ENCODE data around the gene ZXDA. TPM values are rescaled to one million over a fixed set of nuclear protein-coding genes. Genes with fewer than 3 reads are reported as not detected.

Gene ZXDA
- total RNA-seq, 1 experiment from 2014 or later = 4.9 TPM

DNA sequence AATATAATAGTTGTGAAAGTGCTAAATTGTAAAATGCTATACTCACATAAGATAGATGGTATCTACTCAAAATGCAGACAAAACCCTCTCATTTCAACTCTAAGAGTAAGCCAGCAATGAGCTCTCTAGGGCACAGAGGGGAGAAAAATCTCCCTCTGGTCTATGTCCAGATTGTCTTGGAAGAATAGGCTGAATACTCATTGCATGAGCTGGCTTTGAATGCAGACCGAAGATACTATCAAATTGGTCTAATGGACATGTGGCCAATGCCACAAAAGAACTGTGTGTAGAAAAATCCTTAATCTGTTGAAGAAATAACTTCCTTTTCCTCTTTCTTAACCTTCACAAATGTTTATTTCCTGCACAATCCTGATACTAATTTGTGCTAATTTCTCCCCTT lies 3.5 kb downstream of the ZXDA start:
- TF ChIP-seq, protein P1, sequence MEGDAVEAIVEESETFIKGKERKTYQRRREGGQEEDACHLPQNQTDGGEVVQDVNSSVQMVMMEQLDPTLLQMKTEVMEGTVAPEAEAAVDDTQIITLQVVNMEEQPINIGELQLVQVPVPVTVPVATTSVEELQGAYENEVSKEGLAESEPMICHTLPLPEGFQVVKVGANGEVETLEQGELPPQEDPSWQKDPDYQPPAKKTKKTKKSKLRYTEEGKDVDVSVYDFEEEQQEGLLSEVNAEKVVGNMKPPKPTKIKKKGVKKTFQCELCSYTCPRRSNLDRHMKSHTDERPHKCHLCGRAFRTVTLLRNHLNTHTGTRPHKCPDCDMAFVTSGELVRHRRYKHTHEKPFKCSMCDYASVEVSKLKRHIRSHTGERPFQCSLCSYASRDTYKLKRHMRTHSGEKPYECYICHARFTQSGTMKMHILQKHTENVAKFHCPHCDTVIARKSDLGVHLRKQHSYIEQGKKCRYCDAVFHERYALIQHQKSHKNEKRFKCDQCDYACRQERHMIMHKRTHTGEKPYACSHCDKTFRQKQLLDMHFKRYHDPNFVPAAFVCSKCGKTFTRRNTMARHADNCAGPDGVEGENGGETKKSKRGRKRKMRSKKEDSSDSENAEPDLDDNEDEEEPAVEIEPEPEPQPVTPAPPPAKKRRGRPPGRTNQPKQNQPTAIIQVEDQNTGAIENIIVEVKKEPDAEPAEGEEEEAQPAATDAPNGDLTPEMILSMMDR (IDR thresholded peaks at IDR 0.05; ENCODE audit: unreplicated experiment) = no peak
- intact Hi-C loops (cut with micrococcal nuclease) = no loop called here
- Mint-ChIP-seq H3K36me3 (ENCODE audit: insufficient read depth, unreplicated experiment) (no peaks in the 10 kb centered on the region), H3K4me3 (ENCODE audit: unreplicated experiment) (peak overlapping the region; percentile 17), H3K4me1 (ENCODE audit: insufficient read depth, unreplicated experiment) (peaks cover 11% of the 10 kb centered on the region), H3K9me3 (ENCODE audit: unreplicated experiment) (no peaks in the 10 kb centered on the region), H3K27me3 (ENCODE audit: insufficient read depth, unreplicated experiment) (peaks cover 30% of the 10 kb centered on the region), H3K27ac (ENCODE audit: low read depth, unreplicated experiment) (peak overlapping the region; percentile 7)
- ChIA-PET POLR2A (no interaction called here), CTCF (interaction anchor here (0.7 to 1.1 kb wide), 2 partner anchors 12 to 87 kb away, joined by 3 to 7 read pairs; no protein-coding TSS in a partner anchor)
- no TSS peak for BruUV-seq (replicated peaks)
- DNase-seq (ENCODE audit: unreplicated experiment) = peak; percentile 5

DNA sequence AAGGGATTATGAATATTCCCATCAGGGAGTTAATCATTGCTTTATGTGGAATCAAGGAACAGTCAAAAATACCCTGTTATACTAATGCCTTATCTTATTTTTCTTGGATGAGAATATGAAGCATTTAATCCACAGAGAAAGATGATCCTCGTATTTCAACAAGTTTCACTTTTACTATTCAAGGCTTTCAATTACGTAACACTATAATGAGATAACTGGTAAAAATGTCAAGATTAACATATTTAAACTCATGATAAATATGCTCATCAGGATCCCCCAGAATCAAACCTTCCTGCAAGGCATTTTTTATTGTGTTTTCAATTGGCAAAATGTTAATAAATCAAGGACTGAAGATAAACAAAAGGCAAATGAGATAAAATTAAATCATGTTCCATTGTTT lies 5.1 kb downstream of the ZXDA start:
- Mint-ChIP-seq H3K27ac (ENCODE audit: low read depth, unreplicated experiment) (no peak overlapping the region), H3K36me3 (ENCODE audit: insufficient read depth, unreplicated experiment) (no peaks in the 10 kb centered on the region), H3K9me3 (ENCODE audit: unreplicated experiment) (no peaks in the 10 kb centered on the region), H3K4me3 (ENCODE audit: unreplicated experiment) (no peak overlapping the region), H3K27me3 (ENCODE audit: insufficient read depth, unreplicated experiment) (peaks cover 22% of the 10 kb centered on the region), H3K4me1 (ENCODE audit: insufficient read depth, unreplicated experiment) (peaks cover 11% of the 10 kb centered on the region)
- BruUV-seq (replicated peaks) = no TSS peak
- TF ChIP-seq, protein P1 (IDR thresholded peaks at IDR 0.05; ENCODE audit: unreplicated experiment) = no peak
- intact Hi-C loops (cut with micrococcal nuclease) = no loop called here
- CTCF ChIA-PET = interaction anchor here (1.2 kb wide), 1 partner anchor 20 kb away, joined by 4 read pairs; no protein-coding TSS in a partner anchor
- POLR2A ChIA-PET = no interaction called here
- no peak for DNase-seq (ENCODE audit: unreplicated experiment)

DNA sequence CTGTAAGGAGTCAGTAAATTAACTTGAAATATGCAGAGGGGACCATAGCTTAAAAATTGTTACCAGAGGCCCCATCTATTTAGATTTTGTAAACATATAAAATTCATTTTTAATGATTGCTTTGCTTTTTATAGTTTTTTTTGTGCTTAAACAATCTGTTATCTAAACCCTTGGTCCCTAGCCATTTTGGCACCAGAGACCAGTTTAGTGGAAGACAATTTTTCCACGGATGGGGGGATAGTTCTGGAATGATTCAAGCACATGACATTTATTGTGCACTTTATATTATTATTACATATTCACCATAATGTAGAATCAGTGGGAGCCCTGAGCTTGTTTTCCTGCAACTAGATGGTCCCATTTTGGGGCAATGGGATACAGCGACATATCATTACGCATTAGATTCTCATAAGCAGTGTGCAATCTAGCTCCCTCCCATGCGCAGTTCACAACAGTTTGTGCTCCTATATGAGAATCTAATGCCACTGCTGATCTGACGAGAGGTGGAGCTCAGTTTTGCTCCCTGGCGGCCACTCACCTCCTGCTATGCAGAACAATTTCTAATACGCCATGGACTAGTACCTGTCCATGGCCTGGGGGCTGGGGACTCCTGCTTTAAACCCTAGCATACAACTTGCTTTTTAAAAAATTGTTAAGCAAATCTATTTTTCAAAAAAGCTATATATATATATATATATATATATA lies 5.9 kb downstream of the ZXDA start:
- DNase-seq (ENCODE audit: unreplicated experiment) = no peak
- ChIA-PET POLR2A (no interaction called here), CTCF (interaction anchor here (0.6 to 1.2 kb wide), 2 partner anchors 19 to 1140 kb away, joined by 3 to 4 read pairs; no protein-coding TSS in a partner anchor)
- no peaks in the 10 kb centered on the region for H3K9me3 Mint-ChIP-seq (ENCODE audit: unreplicated experiment)
- peaks cover 11% of the 10 kb centered on the region for H3K4me1 Mint-ChIP-seq (ENCODE audit: insufficient read depth, unreplicated experiment)
- H3K27ac Mint-ChIP-seq (ENCODE audit: low read depth, unreplicated experiment) = no peak overlapping the region
- no TSS peak for BruUV-seq (replicated peaks)
- no peak overlapping the region for H3K4me3 Mint-ChIP-seq (ENCODE audit: unreplicated experiment)
- H3K27me3 Mint-ChIP-seq (ENCODE audit: insufficient read depth, unreplicated experiment) = peaks cover 22% of the 10 kb centered on the region
- TF ChIP-seq, protein P1 (IDR thresholded peaks at IDR 0.05; ENCODE audit: unreplicated experiment) = no peak
- H3K36me3 Mint-ChIP-seq (ENCODE audit: insufficient read depth, unreplicated experiment) = no peaks in the 10 kb centered on the region
- intact Hi-C loops (cut with micrococcal nuclease) = no loop called here

DNA sequence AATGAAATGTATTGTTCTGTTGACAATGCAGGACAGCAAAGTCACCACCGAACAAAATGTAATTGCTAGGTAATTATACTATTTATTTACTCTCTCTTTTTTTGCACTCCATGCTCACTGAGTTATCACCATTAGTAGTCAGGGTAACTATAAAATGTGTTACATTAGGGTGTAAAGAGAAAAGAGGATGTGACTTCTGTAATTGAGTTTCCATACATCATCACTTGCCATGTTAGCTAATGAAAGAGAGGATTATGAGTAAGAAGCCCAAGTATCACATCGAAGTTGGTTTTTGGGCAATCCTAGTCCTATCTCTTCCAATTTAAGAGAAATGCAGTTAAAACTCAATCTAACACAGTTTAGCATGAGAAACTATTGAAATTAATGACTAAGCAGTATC lies 7.6 kb downstream of the ZXDA start:
- CTCF ChIA-PET = no interaction called here
- Mint-ChIP-seq H3K9me3 (ENCODE audit: unreplicated experiment) (no peaks in the 10 kb centered on the region), H3K27me3 (ENCODE audit: insufficient read depth, unreplicated experiment) (peaks cover 22% of the 10 kb centered on the region)

More for the DNA sequence above, 7.6 kb downstream of the ZXDA start:
- TF ChIP-seq, protein P1 (IDR thresholded peaks at IDR 0.05; ENCODE audit: unreplicated experiment) = no peak
- no TSS peak for BruUV-seq (replicated peaks)
- no peak for DNase-seq (ENCODE audit: unreplicated experiment)
- intact Hi-C loops (cut with micrococcal nuclease) = no loop called here
- no peak overlapping the region for H3K27ac Mint-ChIP-seq (ENCODE audit: low read depth, unreplicated experiment)
- peaks cover 11% of the 10 kb centered on the region for H3K4me1 Mint-ChIP-seq (ENCODE audit: insufficient read depth, unreplicated experiment)
- POLR2A ChIA-PET = no interaction called here
- H3K36me3 Mint-ChIP-seq (ENCODE audit: insufficient read depth, unreplicated experiment) = no peaks in the 10 kb centered on the region
- H3K4me3 Mint-ChIP-seq (ENCODE audit: unreplicated experiment) = no peak overlapping the region

Measured in MCF 10A (cell line).